HepG2 (cell line): ENCODE results near the gene SUSD6. TPM values are rescaled to one million over a fixed set of nuclear protein-coding genes. Genes with fewer than 3 reads are reported as not detected.
A peak's percentile ranks its signal among the peaks of the same experiment; 100 is the strongest.

ENCODE experiments used
- ASH2L ChIP-seq: fragments of 300-600, 200-600 bp; sonication (generic); IDR thresholded peaks from 2 replicates; pipeline ENCODE4 v1.7.0; 2017; ENCODE audit warnings: low read depth, mild to moderate bottlenecking, moderate library complexity, mixed read lengths, low read length; ENCODE audit not compliant: insufficient read length
- ATRX ChIP-seq: sonication (generic); formaldehyde crosslinking; IDR thresholded peaks from 2 replicates; pipeline ENCODE4 v1.4.0; 2020; ENCODE audit warnings: missing genetic modification reagents, borderline replicate concordance
- FOXA3 ChIP-seq: IDR thresholded peaks from 2 replicates; pipeline ENCODE4 v1.6.1; 2016; ENCODE audit warnings: missing genetic modification reagents, missing compliant biosample characterization
- GATAD2A ChIP-seq: IDR thresholded peaks from 2 replicates; pipeline ENCODE4 v1.6.1; 2016
- HNF4A ChIP-seq: sonication (generic); formaldehyde crosslinking; IDR thresholded peaks from 2 replicates; pipeline ENCODE4 v1.4.0; 2020; ENCODE audit warnings: missing genetic modification reagents
- HNRNPUL1 ChIP-seq: fragments of 200-400 bp; formaldehyde crosslinking; IDR thresholded peaks from 2 replicates; pipeline ENCODE4 v1.6.1; 2017; ENCODE audit warnings: low read depth, mild to moderate bottlenecking, low read length, moderate library complexity
- MED1 ChIP-seq: sonication (generic); formaldehyde crosslinking; IDR thresholded peaks from 2 replicates; pipeline ENCODE4 v1.4.0; 2020; ENCODE audit warnings: missing genetic modification reagents
- SATB2 ChIP-seq: sonication (generic); formaldehyde crosslinking; IDR thresholded peaks from 2 replicates; pipeline ENCODE4 v1.5.0; 2020; ENCODE audit warnings: missing genetic modification reagents
- SOX13 ChIP-seq, 3 experiments: fragments of 450-650 bp in 1 of 3; sonication (generic) in 1 of 3; formaldehyde crosslinking in 1 of 3; IDR thresholded peaks in 2 of 3; conservative IDR thresholded peaks in 1 of 3; 2 replicates each; pipeline versions ENCODE4 v1.5.0 to v1.6.1; 2016 to 2020; ENCODE audit warnings: antibody characterized with exemption in 1 of 3, mild to moderate bottlenecking in 1 of 3, missing compliant biosample characterization in 1 of 3, missing genetic modification reagents in 1 of 3, moderate library complexity in 1 of 3
- SOX5 ChIP-seq: IDR thresholded peaks from 2 replicates; pipeline ENCODE4 v1.6.1; 2016; ENCODE audit warnings: borderline replicate concordance
- ZFY ChIP-seq: sonication (generic); formaldehyde crosslinking; IDR thresholded peaks from 2 replicates; pipeline ENCODE4 v1.4.0; 2020; ENCODE audit warnings: missing genetic modification reagents
- ZNF124 ChIP-seq: sonication (generic); formaldehyde crosslinking; IDR thresholded peaks from 2 replicates; pipeline ENCODE4 v1.4.0; 2020; ENCODE audit warnings: missing genetic modification reagents
- ZNF205 ChIP-seq: IDR thresholded peaks from 2 replicates; pipeline ENCODE4 v1.6.1; 2018; ENCODE audit warnings: missing biosample characterization, missing genetic modification reagents
- ZNF337 ChIP-seq: sonication (generic); formaldehyde crosslinking; IDR thresholded peaks from 2 replicates; pipeline ENCODE4 v1.5.1; 2020; ENCODE audit warnings: missing genetic modification reagents, low read depth, mild to moderate bottlenecking, borderline replicate concordance
- ZNF644 ChIP-seq: IDR thresholded peaks from 2 replicates; pipeline ENCODE4 v1.6.1; 2016; ENCODE audit warnings: low read depth
- ZNF792 ChIP-seq: IDR thresholded peaks from 2 replicates; pipeline ENCODE4 v1.6.1; 2016
- ZNF879 ChIP-seq: sonication (generic); formaldehyde crosslinking; IDR thresholded peaks from 2 replicates; pipeline ENCODE4 v1.8.1; 2023; ENCODE audit warnings: missing genetic modification reagents
- ZSCAN29 ChIP-seq: sonication (generic); formaldehyde crosslinking; conservative IDR thresholded peaks from 2 replicates; pipeline ENCODE4 v1.4.0; 2020; ENCODE audit warnings: mild to moderate bottlenecking, missing genetic modification reagents
- polyA plus RNA-seq, 8 experiments: library from polyadenylated mRNA; depleted of rRNA in 3 of 8; stranded (reverse) in 7 of 8; unstranded in 1 of 8; fragments of >200 nt; fragmentation: Illumina TruSeq in 4 of 8; extraction: Trizol in 4 of 8; gene quantifications; 2 replicates each; pipeline versions ENCODE4 v1.2.1 to v1.2.3, GENCODE V29; 2011 to 2016; ENCODE audit warnings: low read depth in 4 of 8, missing spikeins in 1 of 8, mixed read lengths in 1 of 8; ENCODE audit not compliant: insufficient read depth in 1 of 8
- total RNA-seq, 5 experiments: library from RNA; depleted of rRNA; stranded (reverse); fragments of >200 nt; fragmentation: Illumina TruSeq; extraction: Trizol; gene quantifications; 2 replicates each; pipeline ENCODE4 v1.2.3, GENCODE V29; 2016; ENCODE audit warnings: low read depth in 1 of 5
- TF ChIP-seq, protein P1 (sequence below): sonication (generic); formaldehyde crosslinking; IDR thresholded peaks from 2 replicates; pipeline ENCODE4 v1.8.0; 2022; ENCODE audit warnings: missing genetic modification reagents, mild to moderate bottlenecking, inconsistent platforms, borderline replicate concordance
- TF ChIP-seq, protein P2 (sequence below): sonication (generic); formaldehyde crosslinking; IDR thresholded peaks from 2 replicates; pipeline ENCODE4 v1.8.0; 2022; ENCODE audit warnings: missing genetic modification reagents, mild to moderate bottlenecking, moderate library complexity, borderline replicate concordance
- TF ChIP-seq, protein P3 (sequence below): sonication (generic); formaldehyde crosslinking; IDR thresholded peaks from 2 replicates; pipeline ENCODE4 v1.4.0; 2020; ENCODE audit warnings: missing genetic modification reagents
- TF ChIP-seq, protein P4 (sequence below): IDR thresholded peaks from 2 replicates; pipeline ENCODE4 v1.6.1; 2016; ENCODE audit warnings: mild to moderate bottlenecking

Gene SUSD6
- total and polyA plus RNA-seq, 2 of the 13 experiments (the other 11 are each of a cell fraction or from before 2014, with no cell fraction given): 7.2 to 7.4 TPM

DNA sequence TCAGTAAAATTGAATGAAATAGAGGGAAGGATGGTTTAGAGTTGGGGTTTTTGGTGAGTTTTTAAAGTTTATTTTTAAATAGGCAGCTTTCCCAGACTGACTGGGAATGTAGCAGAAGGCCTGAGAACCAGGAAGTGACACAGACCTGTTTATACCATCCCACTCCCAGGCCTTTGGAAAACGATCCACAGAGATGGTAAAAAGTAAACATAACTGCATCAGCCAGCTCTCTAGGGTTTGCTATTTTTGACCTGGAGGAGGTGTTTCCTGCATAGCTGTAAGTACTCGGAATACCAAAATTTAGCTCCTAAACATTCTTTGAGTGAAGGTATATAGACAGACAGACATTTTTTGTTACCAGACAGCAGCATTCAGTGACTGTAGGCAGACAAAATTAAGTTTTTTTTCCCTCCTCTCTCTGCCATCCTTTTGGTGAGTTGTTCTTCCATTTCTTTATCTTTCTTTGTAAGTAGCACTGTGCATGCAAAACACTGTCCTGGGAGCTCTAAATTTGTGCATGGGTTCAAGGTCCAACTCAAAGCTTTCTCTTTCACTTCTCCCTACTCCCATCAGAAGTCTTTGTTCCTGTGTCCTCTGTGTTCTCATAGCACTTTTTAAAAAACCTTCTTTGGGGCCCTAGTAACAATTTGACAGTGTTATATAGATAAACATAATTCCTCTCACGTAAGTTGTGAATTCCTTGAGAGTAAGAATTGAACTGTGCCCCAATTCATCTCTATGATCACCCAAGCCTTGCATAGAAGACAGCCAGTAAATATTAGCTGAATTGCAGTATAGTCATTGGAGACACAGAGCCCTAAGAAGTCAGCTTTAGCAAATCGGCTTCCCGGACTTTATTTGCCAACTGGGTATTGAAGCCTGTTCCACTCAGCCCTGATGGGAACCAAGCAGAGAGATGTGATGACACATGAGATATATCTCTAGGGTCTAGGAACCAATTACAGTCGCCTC lies 37.4 kb downstream of the SUSD6 start (continued):
- TF ChIP-seq MED1 (CRISPR knock-in tag): 0 out of 2 replicates have a peak, but pooled peaks have one; percentile 31
- 0 out of 2 replicates have a peak, but pooled peaks have one; percentile 11 for TF ChIP-seq ZNF205
- TF ChIP-seq HNRNPUL1: no peak
- TF ChIP-seq ATRX (CRISPR knock-in tag): no peak
- TF ChIP-seq ZNF124 (CRISPR knock-in tag): no peak
- TF ChIP-seq, protein P1, sequence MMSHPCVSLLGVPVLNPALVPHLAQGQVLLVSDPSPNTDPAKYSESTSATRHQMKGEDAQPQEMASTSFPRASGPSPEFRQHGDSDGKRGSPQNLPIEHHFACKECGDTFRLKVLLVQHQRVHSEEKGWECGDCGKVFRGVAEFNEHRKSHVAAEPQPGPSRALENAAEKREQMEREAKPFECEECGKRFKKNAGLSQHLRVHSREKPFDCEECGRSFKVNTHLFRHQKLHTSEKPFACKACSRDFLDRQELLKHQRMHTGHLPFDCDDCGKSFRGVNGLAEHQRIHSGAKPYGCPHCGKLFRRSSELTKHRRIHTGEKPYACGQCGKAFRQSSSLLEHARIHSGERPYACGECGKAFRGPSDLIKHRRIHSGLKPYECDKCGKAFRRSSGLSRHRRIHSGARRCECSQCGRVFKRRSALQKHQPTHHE (CRISPR knock-in tag): no peak
- TF ChIP-seq ZNF644 (CRISPR knock-in tag): 0 out of 2 replicates have a peak, but pooled peaks have one; percentile 8
- TF ChIP-seq ASH2L: peak; percentile 74
- TF ChIP-seq, protein P2, sequence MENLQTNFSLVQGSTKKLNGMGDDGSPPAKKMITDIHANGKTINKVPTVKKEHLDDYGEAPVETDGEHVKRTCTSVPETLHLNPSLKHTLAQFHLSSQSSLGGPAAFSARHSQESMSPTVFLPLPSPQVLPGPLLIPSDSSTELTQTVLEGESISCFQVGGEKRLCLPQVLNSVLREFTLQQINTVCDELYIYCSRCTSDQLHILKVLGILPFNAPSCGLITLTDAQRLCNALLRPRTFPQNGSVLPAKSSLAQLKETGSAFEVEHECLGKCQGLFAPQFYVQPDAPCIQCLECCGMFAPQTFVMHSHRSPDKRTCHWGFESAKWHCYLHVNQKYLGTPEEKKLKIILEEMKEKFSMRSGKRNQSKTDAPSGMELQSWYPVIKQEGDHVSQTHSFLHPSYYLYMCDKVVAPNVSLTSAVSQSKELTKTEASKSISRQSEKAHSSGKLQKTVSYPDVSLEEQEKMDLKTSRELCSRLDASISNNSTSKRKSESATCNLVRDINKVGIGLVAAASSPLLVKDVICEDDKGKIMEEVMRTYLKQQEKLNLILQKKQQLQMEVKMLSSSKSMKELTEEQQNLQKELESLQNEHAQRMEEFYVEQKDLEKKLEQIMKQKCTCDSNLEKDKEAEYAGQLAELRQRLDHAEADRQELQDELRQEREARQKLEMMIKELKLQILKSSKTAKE (CRISPR knock-in tag): peak; percentile 18; the same call in 1 of the 2 replicates
- TF ChIP-seq SOX13 (IDR thresholded peaks at IDR 0.05): no peak
- peak in 1 of 2 experiments; percentile 37; a peak in 2 of 4 replicates for TF ChIP-seq SOX13 (CRISPR knock-in tag; conservative IDR thresholded peaks at IDR 0.05 in 1 of 2, IDR thresholded peaks at IDR 0.05 in 1 of 2)
- TF ChIP-seq ZNF792 (CRISPR knock-in tag): no peak
- TF ChIP-seq ZSCAN29: 0 out of 2 replicates have a peak, but pooled peaks have one; percentile 55
- TF ChIP-seq, protein P3, sequence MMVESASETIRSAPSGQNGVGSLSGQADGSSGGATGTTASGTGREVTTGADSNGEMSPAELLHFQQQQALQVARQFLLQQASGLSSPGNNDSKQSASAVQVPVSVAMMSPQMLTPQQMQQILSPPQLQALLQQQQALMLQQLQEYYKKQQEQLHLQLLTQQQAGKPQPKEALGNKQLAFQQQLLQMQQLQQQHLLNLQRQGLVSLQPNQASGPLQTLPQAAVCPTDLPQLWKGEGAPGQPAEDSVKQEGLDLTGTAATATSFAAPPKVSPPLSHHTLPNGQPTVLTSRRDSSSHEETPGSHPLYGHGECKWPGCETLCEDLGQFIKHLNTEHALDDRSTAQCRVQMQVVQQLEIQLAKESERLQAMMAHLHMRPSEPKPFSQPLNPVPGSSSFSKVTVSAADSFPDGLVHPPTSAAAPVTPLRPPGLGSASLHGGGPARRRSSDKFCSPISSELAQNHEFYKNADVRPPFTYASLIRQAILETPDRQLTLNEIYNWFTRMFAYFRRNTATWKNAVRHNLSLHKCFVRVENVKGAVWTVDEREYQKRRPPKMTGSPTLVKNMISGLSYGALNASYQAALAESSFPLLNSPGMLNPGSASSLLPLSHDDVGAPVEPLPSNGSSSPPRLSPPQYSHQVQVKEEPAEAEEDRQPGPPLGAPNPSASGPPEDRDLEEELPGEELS (CRISPR knock-in tag): peak; percentile 63
- peak; percentile 32 for TF ChIP-seq GATAD2A (CRISPR knock-in tag)
- TF ChIP-seq, protein P4, sequence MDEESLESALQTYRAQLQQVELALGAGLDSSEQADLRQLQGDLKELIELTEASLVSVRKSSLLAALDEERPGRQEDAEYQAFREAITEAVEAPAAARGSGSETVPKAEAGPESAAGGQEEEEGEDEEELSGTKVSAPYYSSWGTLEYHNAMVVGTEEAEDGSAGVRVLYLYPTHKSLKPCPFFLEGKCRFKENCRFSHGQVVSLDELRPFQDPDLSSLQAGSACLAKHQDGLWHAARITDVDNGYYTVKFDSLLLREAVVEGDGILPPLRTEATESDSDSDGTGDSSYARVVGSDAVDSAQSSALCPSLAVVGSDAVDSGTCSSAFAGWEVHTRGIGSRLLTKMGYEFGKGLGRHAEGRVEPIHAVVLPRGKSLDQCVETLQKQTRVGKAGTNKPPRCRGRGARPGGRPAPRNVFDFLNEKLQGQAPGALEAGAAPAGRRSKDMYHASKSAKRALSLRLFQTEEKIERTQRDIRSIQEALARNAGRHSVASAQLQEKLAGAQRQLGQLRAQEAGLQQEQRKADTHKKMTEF (CRISPR knock-in tag): 0 out of 2 replicates have a peak, but pooled peaks have one; percentile 14
- peak; percentile 59 for TF ChIP-seq FOXA3 (CRISPR knock-in tag)
- 0 out of 2 replicates have a peak, but pooled peaks have one; percentile 25 for TF ChIP-seq ZNF337 (CRISPR knock-in tag)
- TF ChIP-seq HNF4A (CRISPR knock-in tag): peak; percentile 60
- TF ChIP-seq SOX5 (CRISPR knock-in tag): 0 out of 2 replicates have a peak, but pooled peaks have one; percentile 2
- no peak for TF ChIP-seq SATB2
- TF ChIP-seq ZFY: 0 out of 2 replicates have a peak, but pooled peaks have one; percentile 26
- TF ChIP-seq ZNF879 (CRISPR knock-in tag): no peak
